A549 (cell line): Measurements from ENCODE around the gene ARFGAP2. TPM values are rescaled to one million over a fixed set of nuclear protein-coding genes. Genes with fewer than 3 reads are reported as not detected.

Experiments
- ATAC-seq, 2 experiments: fragments of 200-7000 bp in 1 of 2; fragments of >200 bp in 1 of 2; cut with Nextera tagmentation in 1 of 2; cut with Tn5 transposase in 1 of 2; 3 replicates each; pipeline versions ENCODE4 v1.8.0 to v1.9.1; 2018 to 2020; ENCODE audit warnings: mild to moderate bottlenecking in 1 of 2, moderate library complexity in 1 of 2
- CTCF ChIA-PET: fragments of 300-600 bp; sonication (Branson Sonifier 250); formaldehyde crosslinking; extraction: SDS; loops from one replicate; lab custom pipeline; 2021; ENCODE audit warnings: antibody characterized with exemption, inconsistent platforms; lab: Yijun Ruan, JAX
- POLR2A ChIA-PET: fragments of 350-600 bp; formaldehyde crosslinking; extraction: SDS; loops from one replicate; lab custom pipeline; 2021; ENCODE audit warnings: antibody characterized with exemption, inconsistent platforms; lab: Yijun Ruan, JAX
- DNase-seq, 2 experiments: peaks; one replicate each; pipeline versions ENCODE4 v3.0.0 to v3.0.0-alpha.2; 2011 to 2016; ENCODE audit warnings: low read depth in 1 of 2, low spot score in 1 of 2
- FAIRE-seq: peaks from 2 replicates; lab custom pipeline; 2011; peaks lifted over from hg19 to GRCh38; lab: Jason Lieb, UNC
- H3K27ac ChIP-seq, 2 experiments: fragments of >200 bp; sonication (Bioruptor Twin); formaldehyde crosslinking; 3 replicates each; pipeline ENCODE4 v1.5.1; 2016 to 2017
- H3K4me1 ChIP-seq: fragments of >200 bp; sonication (Bioruptor Twin); formaldehyde crosslinking; 3 replicates; pipeline ENCODE4 v1.6.1; 2016
- H3K4me2 ChIP-seq: fragments of >200 bp; sonication (Bioruptor Twin); formaldehyde crosslinking; 3 replicates; pipeline ENCODE4 v1.6.1; 2016
- H3K4me3 ChIP-seq: fragments of >200 bp; sonication (Bioruptor Twin); formaldehyde crosslinking; 3 replicates; pipeline ENCODE4 v1.5.1; 2016
- H3K9me3 ChIP-seq: fragments of >200 bp; sonication (Bioruptor Twin); formaldehyde crosslinking; 3 replicates; pipeline ENCODE4 v1.6.1; 2016
- BHLHE40 ChIP-seq: IDR thresholded peaks from 2 replicates; pipeline ENCODE4 v1.6.1; 2012; ENCODE audit warnings: low read depth, low read length, inconsistent platforms
- CBX2 ChIP-seq: fragments of 200-600 bp; sonication (generic); IDR thresholded peaks from 2 replicates; pipeline ENCODE4 v1.6.1; 2016; ENCODE audit warnings: low read depth, mild to moderate bottlenecking, borderline replicate concordance
- CBX8 ChIP-seq: fragments of 200-600 bp; sonication (generic); IDR thresholded peaks from 2 replicates; pipeline ENCODE4 v1.6.1; 2016
- CHD2 ChIP-seq: fragments of 150-350 bp; IDR thresholded peaks from 2 replicates; pipeline ENCODE4 v1.6.1; 2014; ENCODE audit warnings: low read length; ENCODE audit not compliant: partially characterized antibody
- E2F6 ChIP-seq: IDR thresholded peaks from 2 replicates; pipeline ENCODE4 v1.6.1; 2012; ENCODE audit warnings: low read depth, borderline replicate concordance
- EHF ChIP-seq: fragments of 250-450 bp; sonication (Bioruptor Pico); IDR thresholded peaks from 2 replicates; pipeline ENCODE4 v1.5.0; 2020; ENCODE audit warnings: mild to moderate bottlenecking
- FOSB ChIP-seq: fragments of 250-450 bp; sonication (Bioruptor Pico); IDR thresholded peaks from 2 replicates; pipeline ENCODE4 v1.5.0; 2020; ENCODE audit warnings: mild to moderate bottlenecking, moderate library complexity
- FOSL2 ChIP-seq, 2 experiments: fragments of 450-650 bp in 1 of 2; fragments of >200 bp in 1 of 2; sonication (Bioruptor Twin) in 1 of 2; formaldehyde crosslinking; IDR thresholded peaks; 2 replicates each; pipeline versions ENCODE4 v1.5.0 to v1.6.1; 2016 to 2020; ENCODE audit warnings: mild to moderate bottlenecking in 1 of 2, moderate library complexity in 1 of 2
- FOXS1 ChIP-seq: fragments of 250-450 bp; sonication (Bioruptor Pico); IDR thresholded peaks from 2 replicates; pipeline ENCODE4 v1.5.0; 2020; ENCODE audit warnings: mild to moderate bottlenecking, moderate library complexity
- GATA3 ChIP-seq: IDR thresholded peaks from 2 replicates; pipeline ENCODE4 v1.6.1; 2012; ENCODE audit warnings: borderline replicate concordance
- HOXB5 ChIP-seq: fragments of 250-450 bp; sonication (Bioruptor Pico); IDR thresholded peaks from 2 replicates; pipeline ENCODE4 v1.5.0; 2020; ENCODE audit warnings: mild to moderate bottlenecking, moderate library complexity
- JUN ChIP-seq, 2 experiments: fragments of >200 bp; sonication (Bioruptor Twin); formaldehyde crosslinking; IDR thresholded peaks; 2 replicates in 1 of 2; 3 replicates in 1 of 2; pipeline ENCODE4 v1.6.1; 2016 to 2017
- JUNB ChIP-seq: fragments of >200 bp; sonication (Bioruptor Twin); formaldehyde crosslinking; IDR thresholded peaks from 2 replicates; pipeline ENCODE4 v1.6.1; 2016
- KDM1A ChIP-seq: fragments of 200-600 bp; sonication (generic); IDR thresholded peaks from 2 replicates; pipeline ENCODE4 v1.6.1; 2016; ENCODE audit warnings: low read depth, mild to moderate bottlenecking
- MAZ ChIP-seq: fragments of 150-350 bp; IDR thresholded peaks from 2 replicates; pipeline ENCODE4 v1.6.1; 2014; ENCODE audit warnings: antibody characterized with exemption, low read depth, low read length, borderline replicate concordance
- NR3C1 ChIP-seq: fragments of >200 bp; sonication (Bioruptor Twin); formaldehyde crosslinking; IDR thresholded peaks from 3 replicates; pipeline ENCODE4 v1.6.1; 2017
- POLR2A ChIP-seq: IDR thresholded peaks from 2 replicates; pipeline ENCODE4 v1.6.1; 2012; ENCODE audit warnings: mild to moderate bottlenecking, low read length
- RCOR1 ChIP-seq: fragments of 150-350 bp; IDR thresholded peaks from 2 replicates; pipeline ENCODE4 v1.6.1; 2014; ENCODE audit warnings: antibody characterized with exemption, low read length, low read depth
- RFX5 ChIP-seq: fragments of 450-650 bp; IDR thresholded peaks from 2 replicates; pipeline ENCODE4 v1.7.1; 2014; ENCODE audit warnings: antibody characterized with exemption, mild to moderate bottlenecking, moderate library complexity
- RNF2 ChIP-seq: fragments of 200-600 bp; sonication (generic); IDR thresholded peaks from 2 replicates; pipeline ENCODE4 v1.6.1; 2016; ENCODE audit warnings: low read depth, mild to moderate bottlenecking, antibody characterized with exemption, moderate library complexity, borderline replicate concordance
- SMC3 ChIP-seq: fragments of >200 bp; sonication (Bioruptor Twin); formaldehyde crosslinking; IDR thresholded peaks from 3 replicates; pipeline ENCODE4 v1.6.1; 2018; ENCODE audit warnings: inconsistent platforms
- TFCP2L1 ChIP-seq: fragments of 250-450 bp; sonication (Bioruptor Pico); IDR thresholded peaks from 2 replicates; pipeline ENCODE4 v1.5.0; 2021; ENCODE audit warnings: mild to moderate bottlenecking
- TP53 ChIP-seq: fragments of 250-450 bp; sonication (Bioruptor Pico); IDR thresholded peaks from 2 replicates; pipeline ENCODE4 v1.5.0; 2021; ENCODE audit warnings: mild to moderate bottlenecking, moderate library complexity
- ZC3H11A ChIP-seq: fragments of 450-650 bp; IDR thresholded peaks from 2 replicates; pipeline ENCODE4 v1.6.1; 2014; ENCODE audit warnings: antibody characterized with exemption, mild to moderate bottlenecking
- ZFP36 ChIP-seq: fragments of 450-650 bp; IDR thresholded peaks from 2 replicates; pipeline ENCODE4 v1.6.1; 2014; ENCODE audit warnings: borderline replicate concordance; ENCODE audit not compliant: partially characterized antibody
- ZSCAN20 ChIP-seq: fragments of 250-450 bp; sonication (Bioruptor Pico); IDR thresholded peaks from 2 replicates; pipeline ENCODE4 v1.8.0; 2022; ENCODE audit warnings: mild to moderate bottlenecking, moderate library complexity
- WGBS: methylation state at CpG from one replicate; pipeline ENCODE4 v1.1.6; 2017; ENCODE audit errors: missing lambda C conversion rate; 5-methylcytosine and 5-hydroxymethylcytosine counted together
- polyA plus RNA-seq, 4 experiments: library from polyadenylated mRNA; depleted of rRNA in 3 of 4; stranded (reverse); fragments of >200 nt; fragmentation: RNase III in 1 of 4; extraction: RNeasy Plus Mini Kit Qiagen cat#74134 plus additional on column Dnase treatment in 1 of 4; gene quantifications; 2 replicates in 3 of 4; 3 replicates in 1 of 4; pipeline ENCODE4 v1.2.3, GENCODE V29; 2011 to 2017
- TF ChIP-seq, protein P1 (sequence below): IDR thresholded peaks from 2 replicates; pipeline ENCODE4 v1.6.1; 2012
- TF ChIP-seq, protein P2 (sequence below): fragments of 450-650 bp; IDR thresholded peaks from 2 replicates; pipeline ENCODE4 v1.6.1; 2014; ENCODE audit warnings: antibody characterized with exemption

The ARFGAP2 gene
- polyA plus RNA-seq, 2 of the 4 experiments (the other 2 are of a cell fraction) = 29.5 to 34.0 TPM

GRCh38 chr11:47171856-47172255 is 4.8 kb downstream of the ARFGAP2 start:
- Histone ChIP-seq H3K27ac (no peak overlapping the region), H3K4me1 (peaks cover 7% of the 10 kb centered on the region; the same call in 2 of the 3 replicates), H3K4me2 (no peak overlapping the region), H3K4me3 (no peak overlapping the region), H3K9me3 (no peaks in the 10 kb centered on the region)
- ChIA-PET CTCF (interaction anchor here (0.8 to 3.5 kb wide), 7 partner anchors 8 to 183 kb away, joined by 3 to 40 read pairs (median 4); no protein-coding TSS in a partner anchor), POLR2A (no interaction called here)
- DNase-seq (no peak), ATAC-seq (no peak), FAIRE-seq (no peak)
- WGBS = 94% methylated on average over 8 of the region's 8 CpGs
- TF ChIP-seq TP53 (CRISPR knock-in tag) (no peak), SMC3 (no peak), ZC3H11A (no peak), FOSB (CRISPR knock-in tag) (no peak), GATA3 (no peak), JUNB (no peak), KDM1A (no peak)
- TF ChIP-seq, protein P1, sequence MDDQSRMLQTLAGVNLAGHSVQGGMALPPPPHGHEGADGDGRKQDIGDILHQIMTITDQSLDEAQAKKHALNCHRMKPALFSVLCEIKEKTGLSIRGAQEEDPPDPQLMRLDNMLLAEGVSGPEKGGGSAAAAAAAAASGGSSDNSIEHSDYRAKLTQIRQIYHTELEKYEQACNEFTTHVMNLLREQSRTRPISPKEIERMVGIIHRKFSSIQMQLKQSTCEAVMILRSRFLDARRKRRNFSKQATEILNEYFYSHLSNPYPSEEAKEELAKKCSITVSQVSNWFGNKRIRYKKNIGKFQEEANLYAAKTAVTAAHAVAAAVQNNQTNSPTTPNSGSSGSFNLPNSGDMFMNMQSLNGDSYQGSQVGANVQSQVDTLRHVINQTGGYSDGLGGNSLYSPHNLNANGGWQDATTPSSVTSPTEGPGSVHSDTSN = no peak
- TF ChIP-seq, protein P2, sequence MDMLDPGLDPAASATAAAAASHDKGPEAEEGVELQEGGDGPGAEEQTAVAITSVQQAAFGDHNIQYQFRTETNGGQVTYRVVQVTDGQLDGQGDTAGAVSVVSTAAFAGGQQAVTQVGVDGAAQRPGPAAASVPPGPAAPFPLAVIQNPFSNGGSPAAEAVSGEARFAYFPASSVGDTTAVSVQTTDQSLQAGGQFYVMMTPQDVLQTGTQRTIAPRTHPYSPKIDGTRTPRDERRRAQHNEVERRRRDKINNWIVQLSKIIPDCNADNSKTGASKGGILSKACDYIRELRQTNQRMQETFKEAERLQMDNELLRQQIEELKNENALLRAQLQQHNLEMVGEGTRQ = no peak

- DNase-seq (no peak), ATAC-seq (no peak), FAIRE-seq (no peak)
- Histone ChIP-seq H3K4me2 (no peak overlapping the region), H3K4me1 (peaks cover 7% of the 10 kb centered on the region; the same call in 2 of the 3 replicates), H3K9me3 (no peaks in the 10 kb centered on the region), H3K27ac (no peak overlapping the region), H3K4me3 (no peak overlapping the region)
- TF ChIP-seq TFCP2L1 (CRISPR knock-in tag) = no peak
- no peak for TF ChIP-seq FOSL2 (IDR thresholded peaks at IDR 0.05)
- no peak for TF ChIP-seq FOSL2 (CRISPR knock-in tag; IDR thresholded peaks at IDR 0.05)
- TF ChIP-seq RNF2 = no peak
- TF ChIP-seq JUN (IDR thresholded peaks at IDR 0.05) = no peak
- no peak for TF ChIP-seq FOXS1 (CRISPR knock-in tag)
- TF ChIP-seq ZFP36 = no peak
- no peak for TF ChIP-seq MAZ
- TF ChIP-seq RFX5 = no peak
- no peak for TF ChIP-seq EHF
- TF ChIP-seq CBX2 = no peak
- no peak for TF ChIP-seq POLR2A
- TF ChIP-seq CHD2 = no peak
- TF ChIP-seq FOSB (CRISPR knock-in tag) = no peak
- no peak for TF ChIP-seq RCOR1
- no peak for TF ChIP-seq NR3C1
- no peak for TF ChIP-seq BHLHE40
- no peak for TF ChIP-seq CBX8
- no peak for TF ChIP-seq E2F6
- TF ChIP-seq HOXB5 (CRISPR knock-in tag) = no peak
- TF ChIP-seq ZSCAN20 = no peak
- ChIA-PET CTCF (interaction anchor here (1.2 to 3.5 kb wide), 5 partner anchors 9 to 88 kb away, joined by 3 to 40 read pairs (median 7); no protein-coding TSS in a partner anchor), POLR2A (no interaction called here)
- 92% methylated on average over 16 of the region's 16 CpGs for WGBS
Measured at GRCh38 chr11:47171061-47171838, 5.4 kb downstream of the ARFGAP2 start.
